Embryonic facial prominence (tissue), 1 donor: ENCODE data around the gene SESN3.

Experiments used
- DNase-seq: peaks from one replicate; pipeline ENCODE4 v3.0.0-alpha.2; 2016; ENCODE audit errors: extremely low spot score

SESN3 gene

DNA sequence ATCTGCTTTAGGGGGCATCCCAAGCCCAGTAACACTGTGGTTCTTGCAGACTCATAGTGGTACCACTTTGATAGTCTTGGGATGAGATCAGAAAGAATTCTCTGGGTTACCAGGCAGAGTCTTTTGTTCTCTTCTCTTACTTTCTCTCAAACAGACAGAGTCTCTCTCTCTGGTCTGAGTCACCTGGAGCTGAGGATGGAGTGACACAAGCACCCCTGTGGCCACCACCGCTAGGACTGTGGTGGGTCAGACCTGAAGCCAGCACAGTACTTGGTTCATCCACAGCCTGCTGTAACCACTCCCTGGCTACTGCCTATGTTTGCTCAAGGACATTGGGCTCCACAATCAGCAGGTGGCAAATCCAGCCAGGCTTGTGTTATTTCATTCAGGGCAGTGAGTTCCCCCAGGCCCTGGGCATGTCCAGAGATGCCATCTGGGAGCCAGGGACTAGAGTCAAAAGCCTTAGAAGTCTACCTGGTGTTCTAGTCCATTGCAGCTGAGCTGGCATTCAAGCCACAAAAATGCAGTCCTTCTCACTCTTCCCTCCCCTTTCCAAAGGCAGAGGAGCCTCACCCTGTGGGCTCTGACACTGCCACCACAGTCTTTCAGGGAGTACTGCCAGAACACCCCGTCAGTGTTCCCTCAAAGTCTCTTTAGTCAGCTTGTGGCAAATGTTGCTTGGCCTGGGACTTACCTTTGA is 111.5 kb downstream of the SESN3 start:
- no peak for DNase-seq

DNA sequence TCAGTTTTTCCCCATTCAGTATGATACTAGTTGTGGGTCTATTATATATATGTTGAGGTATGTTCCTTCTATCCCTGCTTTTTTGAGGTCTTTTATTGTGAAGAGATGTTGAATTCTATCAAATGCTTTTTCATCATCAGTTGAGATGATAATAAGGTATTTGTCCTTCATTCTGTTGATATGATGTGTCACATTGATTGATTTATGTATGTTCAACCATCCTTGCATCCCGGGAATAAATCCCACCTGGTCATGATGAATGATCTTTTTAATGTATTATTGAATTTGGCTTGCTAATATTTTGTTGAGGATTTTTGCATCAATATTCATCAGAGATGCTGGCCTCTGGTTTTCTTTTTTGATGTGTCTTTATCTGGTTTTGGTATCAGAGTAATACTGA is 115.4 kb downstream of the SESN3 start:
- no peak for DNase-seq
